Activated CD4-positive, CD25-positive, alpha-beta regulatory T cell treated with anti-CD3 and anti-CD28 coated beads, Interleukin-2, amount 50 U/mL, for 16 hours (primary cell): ENCODE data around the gene PSD.
"Not testable (repeated sequence)": the region's sequence is repeated elsewhere in the genome, so short reads cannot be mapped to it uniquely, and the experiment has no call there.

Experiments used
- DNase-seq: peaks from one replicate; pipeline ENCODE4 v3.0.0-alpha.2; 2020; ENCODE audit warnings: low read depth, low spot score

The PSD gene

DNA sequence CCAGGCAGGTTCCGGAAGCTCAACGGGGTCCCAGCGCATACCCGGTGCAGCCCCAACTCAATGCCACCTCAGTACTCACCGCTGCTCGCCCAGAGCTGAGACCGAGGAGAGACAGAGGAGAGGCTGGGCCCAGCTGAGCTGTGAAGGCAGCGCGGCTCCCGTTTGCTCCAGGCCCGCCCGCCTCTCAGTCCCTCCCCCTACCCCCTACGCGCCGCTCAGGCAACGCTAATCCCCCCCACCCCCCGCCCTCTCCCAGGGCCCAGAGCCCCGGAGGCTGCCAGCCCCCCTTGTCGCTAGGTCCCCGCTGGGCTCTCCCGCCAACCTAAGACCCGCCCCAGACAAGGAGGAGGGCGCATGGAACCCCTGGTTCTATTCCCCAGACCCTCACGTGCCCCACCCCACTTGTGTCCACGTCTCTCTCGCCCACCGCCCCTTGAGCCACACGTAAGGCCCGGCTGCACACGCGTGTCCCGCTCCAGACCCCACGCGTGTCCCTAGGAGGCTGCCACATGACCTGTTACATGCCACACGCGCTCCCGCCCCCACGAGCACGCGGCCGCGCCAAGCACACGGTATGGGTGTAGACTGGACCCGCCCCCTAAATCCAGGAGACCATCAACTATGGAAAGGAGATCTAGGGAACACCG is at the start of gene PSD:
Gene PSD (minus strand): TSS at position 164 of the 647 bp plus-strand sequence. CDS start 1,747 bp downstream, outside the sequence.
- no peak for DNase-seq

- DNase-seq = no peak
Measured at GRCh38 chr10:102467971-102468438, 49.4 kb upstream of the PSD start.

- no peak for DNase-seq
Measured at GRCh38 chr10:102467318-102467717, 48.7 kb upstream of the PSD start.

DNA sequence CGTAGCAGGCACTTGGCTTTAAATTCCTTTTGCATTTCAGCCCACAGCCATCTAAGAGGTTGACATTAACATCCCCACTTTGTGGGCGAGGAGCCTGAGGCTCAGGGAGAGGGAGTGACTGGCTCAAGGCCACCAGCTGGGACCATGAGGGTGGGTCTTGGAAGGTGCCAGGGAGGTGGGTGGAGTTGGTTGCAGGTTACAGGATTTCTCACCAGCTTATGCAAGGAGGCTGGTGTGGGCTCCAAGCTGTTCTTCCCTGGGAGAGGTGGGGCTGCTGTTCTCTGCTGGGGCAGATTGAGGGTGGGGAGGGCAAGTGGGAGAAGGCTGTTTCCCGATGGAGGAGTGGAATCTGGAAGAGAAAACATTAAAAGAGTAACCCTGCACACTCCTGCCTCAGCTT is 46.9 kb upstream of the PSD start:
- no peak for DNase-seq

GRCh38 chr10:102463983-102464382 is 45.4 kb upstream of the PSD start:
- DNase-seq = no peak

- no peak for DNase-seq
Measured at GRCh38 chr10:102462512-102463054, 44.0 kb upstream of the PSD start.

DNA sequence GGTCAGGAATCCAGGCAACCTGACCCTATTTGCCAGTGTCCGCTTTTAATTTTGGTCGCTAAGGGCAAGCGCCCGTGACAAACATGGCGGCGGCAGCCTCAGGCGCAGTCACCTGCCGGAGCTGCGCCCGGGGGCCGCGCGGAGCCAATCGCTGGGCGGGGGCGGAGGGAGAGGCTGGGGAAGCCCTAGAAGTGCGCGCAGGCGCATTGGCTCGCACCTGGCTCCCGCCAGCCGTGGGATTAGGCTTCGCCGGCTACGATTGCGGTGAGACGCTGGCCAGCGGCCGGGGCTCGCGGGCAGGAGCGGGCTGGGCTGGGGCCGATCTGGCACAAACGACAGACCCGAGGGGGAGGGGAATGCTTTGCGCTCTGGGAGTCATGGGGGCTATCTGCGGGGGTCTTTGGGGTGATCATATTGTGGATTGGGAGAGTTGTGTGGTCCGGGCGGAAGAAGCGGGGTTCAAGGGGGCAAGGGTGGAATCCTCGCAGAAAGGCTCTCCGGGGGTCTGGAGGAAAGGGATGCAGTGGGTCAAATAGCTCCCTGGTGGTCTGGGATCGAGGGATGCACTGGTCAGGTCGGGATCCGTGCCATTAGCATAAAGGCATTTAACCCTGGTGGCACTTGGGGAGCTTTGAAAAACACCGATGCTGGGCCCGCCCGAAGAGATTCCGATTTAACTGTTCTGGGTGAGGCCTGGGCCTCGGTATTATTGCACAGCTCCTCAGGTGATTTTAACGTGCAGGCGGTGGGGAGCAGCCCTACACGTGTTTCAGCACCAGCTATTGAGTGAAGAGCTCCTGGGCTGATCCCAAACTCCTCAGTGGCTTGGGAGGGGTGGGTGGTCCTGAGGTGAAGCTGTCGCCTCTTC is 42.8 kb upstream of the PSD start:
- DNase-seq = peak; percentile 78

- DNase-seq = no peak
Measured at GRCh38 chr10:102460836-102461186, 42.2 kb upstream of the PSD start.

DNA sequence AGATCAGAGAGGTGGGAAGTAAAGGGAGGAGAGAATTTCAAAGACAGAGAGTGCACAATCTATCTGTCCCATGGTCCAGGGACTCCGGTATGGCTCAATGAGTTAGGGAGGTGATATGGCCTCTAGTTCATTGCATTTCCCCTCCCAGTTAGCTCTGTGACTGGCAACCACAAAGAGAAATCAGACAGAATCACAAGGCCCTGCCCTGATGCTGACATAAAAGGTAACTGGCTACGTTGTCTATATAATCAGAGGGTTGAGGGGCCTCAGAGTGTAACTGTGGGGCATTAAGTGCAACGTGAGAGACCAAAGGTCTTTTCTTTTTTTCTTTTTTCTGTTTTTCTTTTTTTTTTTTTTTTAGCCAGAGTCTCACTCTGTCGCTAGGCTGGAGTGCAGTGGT is 40.1 kb upstream of the PSD start:
- no peak for DNase-seq

DNA sequence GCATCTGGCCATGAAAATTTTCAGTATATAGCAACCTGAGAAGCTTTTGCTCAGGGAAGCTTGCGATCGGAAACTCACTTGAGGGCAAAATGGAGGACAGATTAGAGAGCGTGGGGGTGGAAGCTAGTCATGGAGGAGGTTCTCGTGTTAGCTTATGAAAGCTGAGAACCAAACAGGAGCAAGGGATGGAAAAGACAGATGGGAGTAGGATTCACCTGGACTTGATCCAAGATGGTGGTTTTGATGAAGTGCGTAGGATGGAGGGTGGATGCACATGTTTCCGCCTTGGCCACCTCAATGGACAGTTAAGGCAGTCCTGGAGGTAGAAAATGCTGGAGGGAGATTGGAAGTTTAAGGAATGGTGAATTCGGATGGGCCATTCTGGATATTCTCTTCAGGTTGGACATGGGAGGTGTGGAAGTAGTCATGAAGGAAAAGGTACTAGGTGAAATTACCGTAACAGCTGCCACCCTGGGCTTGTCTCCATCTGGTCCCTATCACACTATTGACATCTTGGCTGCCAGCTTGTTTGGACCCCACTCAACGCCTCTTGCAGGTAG is 39.1 kb upstream of the PSD start:
- DNase-seq = no peak

DNA sequence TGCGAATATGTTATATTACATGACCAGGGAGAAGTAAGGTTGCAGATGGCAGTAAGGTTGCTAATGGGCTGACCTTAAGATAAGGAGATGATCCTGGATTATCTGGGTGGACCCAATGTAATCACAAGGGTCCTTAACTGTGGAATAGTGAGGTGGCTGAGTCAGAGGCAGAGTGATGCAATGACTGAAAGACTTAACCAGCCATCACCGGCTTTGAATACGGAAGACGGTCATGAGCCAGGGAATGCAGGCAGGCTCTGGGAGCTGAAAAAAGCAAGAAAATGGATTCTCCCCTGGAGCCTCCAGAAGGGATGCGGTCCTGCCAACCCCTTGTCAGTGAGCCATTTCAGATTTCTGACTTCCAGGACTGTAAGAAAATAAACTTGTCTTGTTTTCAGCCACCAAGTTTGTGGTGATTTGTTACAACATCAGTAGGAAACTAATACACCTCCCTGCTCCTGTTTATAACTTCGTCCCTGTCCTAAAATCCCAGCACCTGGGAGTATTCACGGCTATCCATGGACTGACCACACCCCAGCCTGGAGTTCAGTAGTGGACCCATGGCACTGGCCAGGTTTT is 37.4 kb upstream of the PSD start:
- DNase-seq = no peak

DNA sequence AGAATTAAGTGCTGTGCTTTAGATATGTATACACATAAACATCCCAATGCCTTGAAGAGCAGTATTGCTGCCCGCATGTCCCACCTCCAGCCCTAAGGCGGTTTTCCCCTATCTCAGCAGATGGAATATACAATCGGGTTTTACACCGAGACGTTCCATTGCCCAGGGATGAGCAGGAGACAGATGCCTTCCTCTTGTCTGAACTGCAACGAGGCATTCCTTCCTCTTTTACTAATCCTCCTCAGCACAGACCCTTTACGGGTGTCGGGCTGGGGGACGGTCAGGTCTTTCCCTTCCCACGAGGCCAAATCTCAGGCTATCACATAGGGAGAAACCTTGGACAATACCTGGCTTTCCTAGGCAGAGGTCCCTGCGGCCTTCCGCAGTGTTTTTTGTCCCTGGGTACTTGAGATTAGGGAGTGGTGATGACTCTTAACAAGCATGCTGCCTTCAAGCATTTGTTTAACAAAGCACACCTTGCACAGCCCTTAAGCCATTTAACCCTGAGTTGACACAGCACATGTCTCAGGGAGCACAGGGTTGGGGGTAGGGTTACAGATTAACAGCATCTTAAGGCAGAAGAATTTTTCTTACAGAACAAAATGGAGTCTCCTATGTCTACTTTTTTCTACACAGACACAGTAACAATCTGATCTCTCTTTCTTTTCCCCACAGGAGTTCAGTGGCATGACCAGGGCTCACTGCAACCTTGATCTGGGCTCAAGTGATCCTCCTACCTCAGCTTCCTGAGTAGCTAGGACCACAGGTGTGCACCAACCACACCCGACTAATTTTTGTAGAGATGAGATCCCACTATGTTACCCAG is 36.3 kb upstream of the PSD start:
- DNase-seq = not testable (repeated sequence)

GRCh38 chr10:102453502-102453901 is 34.9 kb upstream of the PSD start:
- DNase-seq = no peak

- DNase-seq = no peak
Measured at GRCh38 chr10:102452672-102453340, 34.2 kb upstream of the PSD start.

- DNase-seq = no peak
Measured at GRCh38 chr10:102451105-102451969, 32.8 kb upstream of the PSD start, which contains the start of gene C10orf95. C10orf95 (minus strand) TSS chr10:102451543; CDS start chr10:102451093, 450 bp downstream.

DNA sequence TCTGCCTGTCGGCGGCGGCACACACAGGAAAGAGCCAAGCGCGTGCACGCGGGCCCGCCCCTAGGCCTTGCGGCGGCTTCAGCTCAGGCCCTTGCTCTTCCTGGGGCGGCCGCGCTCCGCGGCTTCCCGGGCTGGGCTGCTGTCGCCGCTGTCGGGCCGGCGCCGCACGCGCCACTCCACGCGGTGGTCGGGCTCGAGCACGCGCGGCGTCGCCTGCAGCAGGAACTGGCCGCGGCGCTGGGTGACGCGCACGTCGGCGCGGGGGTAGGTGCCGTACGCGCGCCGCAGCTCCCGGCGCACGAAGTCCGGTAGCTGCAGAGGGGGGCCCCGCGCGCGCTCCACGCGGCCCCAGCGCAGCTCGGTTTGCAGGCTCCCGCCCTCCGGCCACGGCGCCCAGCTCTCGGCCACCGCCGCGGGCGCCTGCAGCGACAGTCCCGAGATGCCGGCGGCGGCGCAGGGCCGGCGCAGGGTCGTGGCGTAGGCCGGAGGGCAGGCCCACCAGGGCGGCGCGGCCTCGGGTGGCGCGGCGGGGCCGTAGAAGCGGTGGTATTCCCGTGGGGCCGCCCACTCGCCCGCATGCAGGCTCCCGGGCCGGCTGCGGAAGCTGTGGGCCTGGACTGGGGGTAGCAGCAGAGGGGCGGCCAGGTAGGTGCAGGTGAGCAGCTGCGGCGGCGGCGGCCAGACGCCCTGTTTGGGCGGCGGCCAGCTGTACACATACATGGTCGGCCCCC is 32.0 kb upstream of the PSD start:
- DNase-seq = peak; percentile 64

- no peak for DNase-seq
Measured at GRCh38 chr10:102450124-102450373, 31.5 kb upstream of the PSD start.

GRCh38 chr10:102449321-102450123 is 30.9 kb upstream of the PSD start:
- DNase-seq = peak; percentile 71
